ENCODE results near the gene NAA80.

GRCh38 chr3:50334339-50335075 is 35.3 kb upstream of the NAA80 start:
- TF ChIP-seq RAD21 (IDR thresholded peaks at IDR 0.05; ENCODE audit: low read depth) (no peak), TAF1 (IDR thresholded peaks at IDR 0.05; ENCODE audit: low read depth) (no peak), YY1 (IDR thresholded peaks at IDR 0.05; ENCODE audit: low read depth) (no peak), MAX (IDR thresholded peaks at IDR 0.05) (no peak), NFIC (IDR thresholded peaks at IDR 0.05) (no peak), CEBPB (IDR thresholded peaks at IDR 0.05) (no peak), USF1 (IDR thresholded peaks at IDR 0.05) (no peak), ZBTB7A (IDR thresholded peaks at IDR 0.05; ENCODE audit: low read depth) (no peak), EP300 (IDR thresholded peaks at IDR 0.05; ENCODE audit: borderline replicate concordance) (no peak)
